Measurements from ENCODE around the gene RRM1. TPM values are rescaled to one million over a fixed set of nuclear protein-coding genes. Genes with fewer than 3 reads are reported as not detected.
A peak's percentile ranks its signal among the peaks of the same experiment; 100 is the strongest.

RRM1 gene
- total RNA-seq, 1 experiment from 2014 or later: 88.8 TPM

GRCh38 chr11:4065601-4066377 lies 28.8 kb upstream of the RRM1 start:
- ATAC-seq: peak; percentile 48
- no peaks in the 10 kb centered on the region for H3K4me1 Mint-ChIP-seq
- H3K9me3 Mint-ChIP-seq: no peaks in the 10 kb centered on the region
- H3K4me3 Mint-ChIP-seq: no peak overlapping the region
- no peak for DNase-seq (ENCODE audit: low spot score)
- no peaks in the 10 kb centered on the region for H3K36me3 Mint-ChIP-seq
- H3K27me3 Mint-ChIP-seq (ENCODE audit: low read depth): no peaks in the 10 kb centered on the region
- no peak overlapping the region for H3K27ac Mint-ChIP-seq
- ChIA-PET CTCF (interaction anchor here (1.0 to 12.9 kb wide), 2 partner anchors 214 to 225 kb away, joined by 4 to 403 read pairs; partner anchors contain the start of genes RHOG and STIM1), POLR2A (interaction anchor here (1.7 kb wide), 1 partner anchor 211 kb away, joined by 8 read pairs; the partner anchor contains the start of gene STIM1)
- no peak for TF ChIP-seq SP1 (CRISPR knock-in tag; conservative IDR thresholded peaks at IDR 0.05)

- Mint-ChIP-seq H3K27ac (no peak overlapping the region), H3K36me3 (no peaks in the 10 kb centered on the region), H3K4me1 (no peaks in the 10 kb centered on the region), H3K4me3 (no peak overlapping the region), H3K9me3 (no peaks in the 10 kb centered on the region), H3K27me3 (ENCODE audit: low read depth) (no peaks in the 10 kb centered on the region)
- no peak for DNase-seq (ENCODE audit: low spot score)
- ChIA-PET CTCF (interaction anchor here (12.9 kb wide), 1 partner anchor 215 kb away, joined by 403 read pairs; the partner anchor contains the start of gene STIM1), POLR2A (interaction anchor here (1.7 kb wide), 1 partner anchor 212 kb away, joined by 8 read pairs; the partner anchor contains the start of gene STIM1)
- TF ChIP-seq USF1 (CRISPR knock-in tag; IDR thresholded peaks at IDR 0.05) (no peak), ZSCAN18 (CRISPR knock-in tag; IDR thresholded peaks at IDR 0.05) (no peak), JUN (CRISPR knock-in tag; IDR thresholded peaks at IDR 0.05) (no peak), NR3C1 (CRISPR knock-in tag; conservative IDR thresholded peaks at IDR 0.05; ENCODE audit: low read depth) (no peak), TCF7 (CRISPR knock-in tag; IDR thresholded peaks at IDR 0.05; ENCODE audit: low read depth) (no peak), CTCF (IDR thresholded peaks at IDR 0.05) (no peak), NFE2L1 (CRISPR knock-in tag; IDR thresholded peaks at IDR 0.05) (no peak), MYBL2 (CRISPR knock-in tag; IDR thresholded peaks at IDR 0.05) (no peak), SMAD3 (CRISPR knock-in tag; IDR thresholded peaks at IDR 0.05; ENCODE audit: borderline replicate concordance) (no peak), E2F1 (CRISPR knock-in tag; IDR thresholded peaks at IDR 0.05) (no peak), OVOL2 (CRISPR knock-in tag; IDR thresholded peaks at IDR 0.05; ENCODE audit: borderline replicate concordance) (no peak), NR2C2 (CRISPR knock-in tag; IDR thresholded peaks at IDR 0.05) (no peak), CREB1 (CRISPR knock-in tag; IDR thresholded peaks at IDR 0.05) (no peak)
- TF ChIP-seq, protein P1, sequence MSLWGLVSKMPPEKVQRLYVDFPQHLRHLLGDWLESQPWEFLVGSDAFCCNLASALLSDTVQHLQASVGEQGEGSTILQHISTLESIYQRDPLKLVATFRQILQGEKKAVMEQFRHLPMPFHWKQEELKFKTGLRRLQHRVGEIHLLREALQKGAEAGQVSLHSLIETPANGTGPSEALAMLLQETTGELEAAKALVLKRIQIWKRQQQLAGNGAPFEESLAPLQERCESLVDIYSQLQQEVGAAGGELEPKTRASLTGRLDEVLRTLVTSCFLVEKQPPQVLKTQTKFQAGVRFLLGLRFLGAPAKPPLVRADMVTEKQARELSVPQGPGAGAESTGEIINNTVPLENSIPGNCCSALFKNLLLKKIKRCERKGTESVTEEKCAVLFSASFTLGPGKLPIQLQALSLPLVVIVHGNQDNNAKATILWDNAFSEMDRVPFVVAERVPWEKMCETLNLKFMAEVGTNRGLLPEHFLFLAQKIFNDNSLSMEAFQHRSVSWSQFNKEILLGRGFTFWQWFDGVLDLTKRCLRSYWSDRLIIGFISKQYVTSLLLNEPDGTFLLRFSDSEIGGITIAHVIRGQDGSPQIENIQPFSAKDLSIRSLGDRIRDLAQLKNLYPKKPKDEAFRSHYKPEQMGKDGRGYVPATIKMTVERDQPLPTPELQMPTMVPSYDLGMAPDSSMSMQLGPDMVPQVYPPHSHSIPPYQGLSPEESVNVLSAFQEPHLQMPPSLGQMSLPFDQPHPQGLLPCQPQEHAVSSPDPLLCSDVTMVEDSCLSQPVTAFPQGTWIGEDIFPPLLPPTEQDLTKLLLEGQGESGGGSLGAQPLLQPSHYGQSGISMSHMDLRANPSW (CRISPR knock-in tag; conservative IDR thresholded peaks at IDR 0.05; ENCODE audit: low read depth): no peak
- TF ChIP-seq, protein P2, sequence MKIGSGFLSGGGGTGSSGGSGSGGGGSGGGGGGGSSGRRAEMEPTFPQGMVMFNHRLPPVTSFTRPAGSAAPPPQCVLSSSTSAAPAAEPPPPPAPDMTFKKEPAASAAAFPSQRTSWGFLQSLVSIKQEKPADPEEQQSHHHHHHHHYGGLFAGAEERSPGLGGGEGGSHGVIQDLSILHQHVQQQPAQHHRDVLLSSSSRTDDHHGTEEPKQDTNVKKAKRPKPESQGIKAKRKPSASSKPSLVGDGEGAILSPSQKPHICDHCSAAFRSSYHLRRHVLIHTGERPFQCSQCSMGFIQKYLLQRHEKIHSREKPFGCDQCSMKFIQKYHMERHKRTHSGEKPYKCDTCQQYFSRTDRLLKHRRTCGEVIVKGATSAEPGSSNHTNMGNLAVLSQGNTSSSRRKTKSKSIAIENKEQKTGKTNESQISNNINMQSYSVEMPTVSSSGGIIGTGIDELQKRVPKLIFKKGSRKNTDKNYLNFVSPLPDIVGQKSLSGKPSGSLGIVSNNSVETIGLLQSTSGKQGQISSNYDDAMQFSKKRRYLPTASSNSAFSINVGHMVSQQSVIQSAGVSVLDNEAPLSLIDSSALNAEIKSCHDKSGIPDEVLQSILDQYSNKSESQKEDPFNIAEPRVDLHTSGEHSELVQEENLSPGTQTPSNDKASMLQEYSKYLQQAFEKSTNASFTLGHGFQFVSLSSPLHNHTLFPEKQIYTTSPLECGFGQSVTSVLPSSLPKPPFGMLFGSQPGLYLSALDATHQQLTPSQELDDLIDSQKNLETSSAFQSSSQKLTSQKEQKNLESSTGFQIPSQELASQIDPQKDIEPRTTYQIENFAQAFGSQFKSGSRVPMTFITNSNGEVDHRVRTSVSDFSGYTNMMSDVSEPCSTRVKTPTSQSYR (CRISPR knock-in tag; IDR thresholded peaks at IDR 0.05): no peak
- TF ChIP-seq, protein P3, sequence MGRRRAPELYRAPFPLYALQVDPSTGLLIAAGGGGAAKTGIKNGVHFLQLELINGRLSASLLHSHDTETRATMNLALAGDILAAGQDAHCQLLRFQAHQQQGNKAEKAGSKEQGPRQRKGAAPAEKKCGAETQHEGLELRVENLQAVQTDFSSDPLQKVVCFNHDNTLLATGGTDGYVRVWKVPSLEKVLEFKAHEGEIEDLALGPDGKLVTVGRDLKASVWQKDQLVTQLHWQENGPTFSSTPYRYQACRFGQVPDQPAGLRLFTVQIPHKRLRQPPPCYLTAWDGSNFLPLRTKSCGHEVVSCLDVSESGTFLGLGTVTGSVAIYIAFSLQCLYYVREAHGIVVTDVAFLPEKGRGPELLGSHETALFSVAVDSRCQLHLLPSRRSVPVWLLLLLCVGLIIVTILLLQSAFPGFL (CRISPR knock-in tag; IDR thresholded peaks at IDR 0.05; ENCODE audit: borderline replicate concordance): no peak
- TF ChIP-seq, protein P4, sequence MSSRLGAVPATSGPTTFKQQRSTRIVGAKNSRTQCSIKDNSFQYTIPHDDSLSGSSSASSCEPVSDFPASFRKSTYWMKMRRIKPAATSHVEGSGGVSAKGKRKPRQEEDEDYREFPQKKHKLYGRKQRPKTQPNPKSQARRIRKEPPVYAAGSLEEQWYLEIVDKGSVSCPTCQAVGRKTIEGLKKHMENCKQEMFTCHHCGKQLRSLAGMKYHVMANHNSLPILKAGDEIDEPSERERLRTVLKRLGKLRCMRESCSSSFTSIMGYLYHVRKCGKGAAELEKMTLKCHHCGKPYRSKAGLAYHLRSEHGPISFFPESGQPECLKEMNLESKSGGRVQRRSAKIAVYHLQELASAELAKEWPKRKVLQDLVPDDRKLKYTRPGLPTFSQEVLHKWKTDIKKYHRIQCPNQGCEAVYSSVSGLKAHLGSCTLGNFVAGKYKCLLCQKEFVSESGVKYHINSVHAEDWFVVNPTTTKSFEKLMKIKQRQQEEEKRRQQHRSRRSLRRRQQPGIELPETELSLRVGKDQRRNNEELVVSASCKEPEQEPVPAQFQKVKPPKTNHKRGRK (CRISPR knock-in tag; IDR thresholded peaks at IDR 0.05; ENCODE audit: borderline replicate concordance): no peak
- no peak for ATAC-seq
Observed at GRCh38 chr11:4066910-4067309, 27.7 kb upstream of the RRM1 start.

Measured in WTC11 (cell line).